ENCODE results near the gene TSACC.
"Not testable (repeated sequence)": the region's sequence is repeated elsewhere in the genome, so short reads cannot be mapped to it uniquely, and the experiment has no call there.

The TSACC gene

DNA sequence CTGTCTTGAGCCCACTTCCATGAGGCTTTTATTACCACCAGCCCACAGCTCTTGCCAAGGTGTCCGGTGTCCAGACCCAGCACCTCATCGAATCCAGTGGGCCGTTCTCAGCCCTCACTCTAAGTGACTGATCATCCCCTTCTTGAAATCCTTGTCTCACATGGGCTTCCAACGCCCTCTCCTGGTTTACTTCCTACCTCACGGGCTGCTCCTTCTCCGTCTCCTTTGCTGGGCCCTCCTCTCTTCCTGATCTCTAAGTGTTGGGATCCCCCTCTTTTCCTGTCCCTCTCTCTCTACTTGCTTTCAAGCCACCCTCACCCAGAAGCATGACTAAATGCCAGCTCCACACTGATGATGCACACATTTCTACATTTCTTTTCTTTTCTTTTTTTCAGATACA is 21.6 kb downstream of the TSACC start:
- Histone ChIP-seq H3K27ac (ENCODE audit: low read depth, low read length) (no peak overlapping the region), H3K36me3 (ENCODE audit: control insufficient read depth in 1 of 2, insufficient read depth in 2 of 2, low read length in 2 of 2) (no peaks in the 10 kb centered on the region), H3K4me1 (ENCODE audit: control insufficient read depth in 1 of 2, insufficient read depth in 2 of 2, low read length in 2 of 2) (peaks cover 5 to 6% of the 10 kb centered on the region in 2 donors), H3K9me3 (ENCODE audit: control insufficient read depth in 1 of 2, low read length in 2 of 2) (no peaks in the 10 kb centered on the region), H3K9ac (ENCODE audit: low read depth in 1 of 2, low read length in 2 of 2) (no peak overlapping the region), H3K4me3 (ENCODE audit: low read depth in 1 of 2, low read length in 2 of 2) (no peak overlapping the region), H3K27me3 (ENCODE audit: control insufficient read depth in 1 of 2, insufficient read depth in 2 of 2, low read length in 2 of 2) (peaks cover 9 to 16% of the 10 kb centered on the region in 2 donors)

DNA sequence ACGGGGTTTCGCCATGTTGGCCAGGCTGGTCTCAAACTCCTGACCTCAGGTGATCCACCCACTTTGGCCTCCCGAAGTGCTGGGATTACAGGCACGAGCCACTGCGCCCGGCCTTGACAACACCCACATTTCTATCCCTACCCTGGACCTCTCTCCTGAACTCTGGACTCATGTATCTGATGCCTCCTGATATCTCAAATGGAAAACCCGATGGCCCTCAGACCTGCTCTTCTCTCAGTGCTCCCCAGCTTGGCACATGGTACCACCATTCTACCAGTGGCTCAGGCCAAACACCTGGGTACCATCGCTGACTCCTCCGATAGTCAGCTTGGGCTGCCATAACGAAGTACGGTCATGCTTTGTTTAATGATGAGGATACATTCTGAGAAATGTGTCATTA is 22.2 kb downstream of the TSACC start:
- H3K4me3 ChIP-seq (ENCODE audit: low read depth in 1 of 2, low read length in 2 of 2) = no peak overlapping the region
- no peaks in the 10 kb centered on the region for H3K36me3 ChIP-seq (ENCODE audit: control insufficient read depth in 1 of 2, insufficient read depth in 2 of 2, low read length in 2 of 2)
- no peak overlapping the region for H3K9ac ChIP-seq (ENCODE audit: low read depth in 1 of 2, low read length in 2 of 2)
- H3K27ac ChIP-seq (ENCODE audit: low read depth, low read length) = no peak overlapping the region
- H3K9me3 ChIP-seq (ENCODE audit: control insufficient read depth in 1 of 2, low read length in 2 of 2) = no peaks in the 10 kb centered on the region
- H3K4me1 ChIP-seq (ENCODE audit: control insufficient read depth in 1 of 2, insufficient read depth in 2 of 2, low read length in 2 of 2) = peaks cover 5 to 6% of the 10 kb centered on the region in 2 donors
- peaks cover 9 to 18% of the 10 kb centered on the region in 2 donors for H3K27me3 ChIP-seq (ENCODE audit: control insufficient read depth in 1 of 2, insufficient read depth in 2 of 2, low read length in 2 of 2)

DNA sequence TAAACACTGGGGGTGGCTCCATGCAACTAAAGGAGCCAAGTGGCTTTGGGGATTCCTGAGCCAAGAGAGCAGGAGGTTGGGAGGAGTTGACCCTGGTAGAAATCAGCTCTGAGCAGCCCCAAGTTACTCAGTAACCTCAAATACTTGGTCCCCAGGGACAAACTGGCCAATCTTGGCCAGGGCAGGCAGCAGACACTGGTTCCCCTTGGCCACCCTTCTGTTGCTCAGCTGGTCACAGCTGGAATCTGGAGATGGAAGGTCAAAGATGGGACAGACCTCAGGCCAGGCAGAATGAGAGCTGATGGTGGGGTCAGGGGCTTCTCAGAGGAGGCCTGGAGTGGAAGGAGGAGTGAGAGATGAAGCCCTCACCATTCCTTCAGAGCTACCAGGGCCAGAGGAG is 27.4 kb downstream of the TSACC start:
- H3K9ac ChIP-seq (ENCODE audit: low read depth in 1 of 2, low read length in 2 of 2) = no peak overlapping the region
- H3K36me3 ChIP-seq (ENCODE audit: control insufficient read depth in 1 of 2, insufficient read depth in 2 of 2, low read length in 2 of 2) = no peaks in the 10 kb centered on the region
- peaks cover 20% of the 10 kb centered on the region in 2 donors for H3K27me3 ChIP-seq (ENCODE audit: control insufficient read depth in 1 of 2, insufficient read depth in 2 of 2, low read length in 2 of 2)
- H3K27ac ChIP-seq (ENCODE audit: low read depth, low read length) = no peak overlapping the region
- peaks cover 0 to 6% of the 10 kb centered on the region in 2 donors for H3K4me1 ChIP-seq (ENCODE audit: control insufficient read depth in 1 of 2, insufficient read depth in 2 of 2, low read length in 2 of 2)
- no peaks in the 10 kb centered on the region for H3K9me3 ChIP-seq (ENCODE audit: control insufficient read depth in 1 of 2, low read length in 2 of 2)
- H3K4me3 ChIP-seq (ENCODE audit: low read depth in 1 of 2, low read length in 2 of 2) = no peak overlapping the region

DNA sequence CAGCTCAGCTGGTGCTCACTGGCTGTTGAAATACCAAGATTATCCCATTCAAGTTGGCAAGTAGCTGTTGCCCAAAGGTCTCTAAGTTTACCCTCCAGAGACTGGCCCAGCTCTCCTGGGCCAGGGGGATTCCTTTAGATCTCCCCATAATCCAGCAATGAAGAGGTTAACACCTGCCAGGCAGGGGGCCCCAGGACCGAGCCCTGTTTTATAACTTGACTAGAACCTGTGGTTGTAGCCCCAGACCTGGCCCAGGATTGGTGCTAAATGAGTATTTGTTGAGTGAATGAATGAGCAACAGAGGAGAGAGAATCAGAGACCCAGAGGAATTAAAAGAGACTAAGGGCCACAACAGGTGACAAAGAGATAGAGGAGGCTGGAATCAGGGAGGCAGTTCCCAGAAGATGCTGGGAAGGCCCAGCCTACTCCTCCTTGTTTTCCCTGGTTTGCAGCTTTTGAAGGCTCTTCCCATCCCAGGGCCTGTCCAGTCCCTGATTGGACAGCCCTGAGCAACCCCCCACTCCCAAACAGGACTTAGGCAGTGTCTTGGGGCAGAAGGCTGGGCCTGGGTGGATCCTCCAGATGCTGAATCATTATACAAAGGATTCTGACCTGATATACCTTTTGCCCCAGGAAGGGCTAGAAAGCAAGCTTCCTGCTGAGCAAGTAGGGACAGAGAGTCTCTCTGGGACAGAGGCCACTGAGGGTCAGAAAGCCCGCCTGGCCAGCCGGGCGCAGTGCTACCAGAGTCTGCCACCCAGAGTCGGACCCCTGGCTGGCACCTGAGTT is 28.2 kb downstream of the TSACC start:
- Histone ChIP-seq H3K4me3 (ENCODE audit: low read depth in 1 of 2, low read length in 2 of 2) (no peak overlapping the region), H3K27me3 (ENCODE audit: control insufficient read depth in 1 of 2, insufficient read depth in 2 of 2, low read length in 2 of 2) (peaks cover 20% of the 10 kb centered on the region in 2 donors), H3K9me3 (ENCODE audit: control insufficient read depth in 1 of 2, low read length in 2 of 2) (no peaks in the 10 kb centered on the region), H3K27ac (ENCODE audit: low read depth, low read length) (no peak overlapping the region), H3K36me3 (ENCODE audit: control insufficient read depth in 1 of 2, insufficient read depth in 2 of 2, low read length in 2 of 2) (no peaks in the 10 kb centered on the region), H3K4me1 (ENCODE audit: control insufficient read depth in 1 of 2, insufficient read depth in 2 of 2, low read length in 2 of 2) (peaks cover 0 to 9% of the 10 kb centered on the region in 2 donors), H3K9ac (ENCODE audit: low read depth in 1 of 2, low read length in 2 of 2) (no peak overlapping the region)

DNA sequence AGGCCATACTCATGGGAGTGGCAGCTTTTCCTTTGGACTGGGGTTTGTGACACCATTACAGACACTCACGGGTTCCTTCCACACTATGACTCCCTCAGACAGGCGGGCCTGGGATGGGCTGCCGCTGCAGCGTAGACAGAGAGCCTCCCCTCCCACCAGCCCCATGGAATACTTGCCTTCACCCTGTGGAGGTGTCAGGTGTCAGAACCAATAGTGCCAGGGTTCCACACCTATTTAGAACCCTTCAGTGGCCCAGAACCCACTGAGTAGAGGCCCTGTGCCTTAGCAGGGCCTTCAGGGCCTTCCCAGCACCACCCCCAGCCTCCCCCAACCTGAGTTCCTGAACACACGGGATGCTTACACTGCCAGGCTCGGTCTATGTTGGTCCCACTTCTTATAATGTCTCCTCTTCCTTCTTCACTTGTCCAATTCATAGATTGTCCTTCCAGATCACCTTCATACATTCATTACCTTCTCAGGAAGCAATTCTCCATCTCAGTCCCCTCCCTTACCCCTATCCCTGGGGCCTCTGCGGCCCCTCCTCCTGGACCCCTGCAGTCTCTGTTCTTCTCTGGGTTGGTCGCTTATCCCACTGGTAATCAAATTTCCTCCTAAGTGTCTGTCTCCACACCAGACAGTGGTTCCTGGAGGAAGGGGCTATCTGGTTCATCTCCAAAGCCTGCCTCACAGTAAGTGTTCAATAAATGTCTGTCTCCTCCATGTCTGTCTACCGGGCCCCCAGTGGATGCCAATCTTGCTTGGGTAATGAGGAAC is 29.2 kb downstream of the TSACC start:
- Histone ChIP-seq H3K36me3 (ENCODE audit: control insufficient read depth in 1 of 2, insufficient read depth in 2 of 2, low read length in 2 of 2) (no peaks in the 10 kb centered on the region), H3K27me3 (ENCODE audit: control insufficient read depth in 1 of 2, insufficient read depth in 2 of 2, low read length in 2 of 2) (peaks cover 20% of the 10 kb centered on the region in 2 donors), H3K27ac (ENCODE audit: low read depth, low read length) (no peak overlapping the region), H3K9ac (ENCODE audit: low read depth in 1 of 2, low read length in 2 of 2) (no peak overlapping the region), H3K4me1 (ENCODE audit: control insufficient read depth in 1 of 2, insufficient read depth in 2 of 2, low read length in 2 of 2) (peaks cover 0 to 11% of the 10 kb centered on the region in 2 donors), H3K4me3 (ENCODE audit: low read depth in 1 of 2, low read length in 2 of 2) (no peak overlapping the region), H3K9me3 (ENCODE audit: control insufficient read depth in 1 of 2, low read length in 2 of 2) (no peaks in the 10 kb centered on the region)

DNA sequence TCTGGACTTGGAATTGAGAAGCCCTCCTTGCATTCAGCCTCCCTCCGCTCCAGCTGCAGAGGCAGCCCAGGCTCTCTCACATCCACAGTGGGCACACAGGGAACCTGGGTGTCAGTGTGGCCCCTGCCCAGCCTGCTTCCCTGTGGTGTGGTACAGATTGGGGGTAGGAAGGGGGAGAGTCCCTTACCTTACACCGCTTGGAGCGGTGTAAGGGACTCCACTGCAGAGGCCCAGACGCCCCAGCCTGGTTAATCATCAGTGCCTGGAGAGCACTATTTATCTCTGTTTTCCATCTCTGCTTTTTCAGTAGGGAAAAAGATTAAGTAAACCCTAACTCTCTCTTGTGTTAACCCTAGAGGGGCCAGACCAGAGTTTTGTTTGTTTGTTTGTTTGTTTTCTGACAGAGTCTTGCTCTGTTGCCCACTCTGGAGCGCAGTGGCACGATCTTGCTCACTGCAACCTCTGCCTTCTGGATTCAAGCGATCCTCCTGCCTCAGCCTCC is 29.9 kb downstream of the TSACC start:
- Histone ChIP-seq H3K4me3 (ENCODE audit: low read depth in 1 of 2, low read length in 2 of 2) (no peak overlapping the region), H3K9me3 (ENCODE audit: control insufficient read depth in 1 of 2, low read length in 2 of 2) (no peaks in the 10 kb centered on the region), H3K36me3 (ENCODE audit: control insufficient read depth in 1 of 2, insufficient read depth in 2 of 2, low read length in 2 of 2) (no peaks in the 10 kb centered on the region), H3K27ac (ENCODE audit: low read depth, low read length) (no peak overlapping the region), H3K27me3 (ENCODE audit: control insufficient read depth in 1 of 2, insufficient read depth in 2 of 2, low read length in 2 of 2) (peaks cover 20% of the 10 kb centered on the region in 2 donors), H3K9ac (ENCODE audit: low read depth in 1 of 2, low read length in 2 of 2) (no peak overlapping the region), H3K4me1 (ENCODE audit: control insufficient read depth in 1 of 2, insufficient read depth in 2 of 2, low read length in 2 of 2) (peaks cover 0 to 11% of the 10 kb centered on the region in 2 donors)

DNA sequence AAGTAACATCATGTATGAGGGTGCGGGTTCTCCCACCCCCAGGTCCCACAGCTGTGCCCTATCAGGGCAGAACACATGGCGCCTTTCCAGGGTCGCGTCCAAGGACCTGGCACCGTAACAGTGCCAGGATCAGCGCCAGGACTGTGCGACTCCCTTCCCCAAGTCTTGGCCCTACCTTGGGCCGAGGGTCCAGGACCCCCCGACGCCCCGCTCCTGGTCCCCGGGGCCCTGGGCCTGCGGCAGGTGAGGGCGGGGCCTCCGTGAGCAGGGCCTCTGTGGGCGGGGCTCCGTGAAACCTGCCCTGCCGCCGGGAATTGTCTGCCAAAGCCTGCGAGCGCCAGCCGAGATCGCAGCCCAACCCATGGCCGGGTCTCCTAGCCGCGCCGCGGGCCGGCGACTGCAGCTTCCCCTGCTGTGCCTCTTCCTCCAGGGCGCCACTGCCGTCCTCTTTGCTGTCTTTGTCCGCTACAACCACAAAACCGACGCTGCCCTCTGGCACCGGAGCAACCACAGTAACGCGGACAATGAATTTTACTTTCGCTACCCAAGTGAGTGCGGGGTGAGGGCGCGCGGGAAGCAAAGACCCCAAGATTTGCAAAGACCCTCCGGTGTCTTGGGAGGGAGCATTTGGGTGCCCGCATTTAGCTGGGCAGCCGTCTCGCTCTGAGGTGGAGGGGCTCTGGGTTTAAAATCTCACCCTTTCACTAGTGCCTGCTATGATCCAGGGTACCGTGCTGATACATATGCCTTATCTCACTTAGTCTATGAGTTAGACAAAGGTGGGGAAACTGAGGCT is 30.8 kb downstream of the TSACC start, which contains the start of gene RHBG:
RHBG (plus strand) TSS at position 323 of the 796 bp plus-strand sequence; CDS start at position 362, 39 bp downstream.
- H3K27me3 ChIP-seq (ENCODE audit: control insufficient read depth in 1 of 2, insufficient read depth in 2 of 2, low read length in 2 of 2) = peaks cover 17% of the 10 kb centered on the region in 2 donors
- no peaks in the 10 kb centered on the region for H3K36me3 ChIP-seq (ENCODE audit: control insufficient read depth in 1 of 2, insufficient read depth in 2 of 2, low read length in 2 of 2)
- H3K4me1 ChIP-seq (ENCODE audit: control insufficient read depth in 1 of 2, insufficient read depth in 2 of 2, low read length in 2 of 2) = peaks cover 0 to 11% of the 10 kb centered on the region in 2 donors
- no peak within 1 kb of the TSS for H3K27ac ChIP-seq (ENCODE audit: low read depth, low read length)
- H3K9me3 ChIP-seq (ENCODE audit: control insufficient read depth in 1 of 2, low read length in 2 of 2) = no peaks in the 10 kb centered on the region
- H3K4me3 ChIP-seq (ENCODE audit: low read depth in 1 of 2, low read length in 2 of 2) = peak within 1 kb of the TSS; percentile 59 to 79
- peak within 1 kb of the TSS; percentile 52 to 69 for H3K9ac ChIP-seq (ENCODE audit: low read depth in 1 of 2, low read length in 2 of 2)

DNA sequence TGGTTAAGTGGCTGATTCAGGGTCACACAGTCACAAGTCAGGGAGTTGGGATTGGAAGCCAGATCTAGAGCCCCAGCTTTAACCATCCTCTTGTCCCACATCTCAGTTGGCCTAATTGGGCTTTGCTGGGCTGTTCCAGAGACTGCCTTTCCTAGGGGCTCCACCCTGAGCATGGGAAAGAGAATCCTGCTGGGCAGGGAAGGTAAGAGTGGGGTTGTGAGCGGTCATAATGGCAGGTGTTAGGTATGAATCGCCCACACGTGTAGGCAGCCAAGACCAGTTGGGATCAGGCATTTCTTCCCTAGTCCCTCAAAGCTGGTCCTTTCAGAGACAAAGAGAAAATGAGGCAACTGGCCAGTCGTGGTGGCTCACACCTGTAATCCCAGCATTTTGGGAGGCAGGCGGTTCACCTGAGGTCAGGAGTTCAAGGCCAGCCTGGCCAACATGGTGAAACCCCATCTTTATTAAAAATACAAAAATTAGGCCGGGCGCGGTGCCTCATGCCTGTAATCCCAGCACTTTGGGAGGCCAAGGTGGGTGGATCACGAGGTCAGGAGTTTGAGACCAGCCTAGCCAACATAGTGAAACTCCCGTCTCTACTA is 31.5 kb downstream of the TSACC start:
- H3K4me1 ChIP-seq (ENCODE audit: control insufficient read depth in 1 of 2, insufficient read depth in 2 of 2, low read length in 2 of 2) = peaks cover 0 to 11% of the 10 kb centered on the region in 2 donors
- not testable (repeated sequence) for H3K27ac ChIP-seq (ENCODE audit: low read depth, low read length)

DNA sequence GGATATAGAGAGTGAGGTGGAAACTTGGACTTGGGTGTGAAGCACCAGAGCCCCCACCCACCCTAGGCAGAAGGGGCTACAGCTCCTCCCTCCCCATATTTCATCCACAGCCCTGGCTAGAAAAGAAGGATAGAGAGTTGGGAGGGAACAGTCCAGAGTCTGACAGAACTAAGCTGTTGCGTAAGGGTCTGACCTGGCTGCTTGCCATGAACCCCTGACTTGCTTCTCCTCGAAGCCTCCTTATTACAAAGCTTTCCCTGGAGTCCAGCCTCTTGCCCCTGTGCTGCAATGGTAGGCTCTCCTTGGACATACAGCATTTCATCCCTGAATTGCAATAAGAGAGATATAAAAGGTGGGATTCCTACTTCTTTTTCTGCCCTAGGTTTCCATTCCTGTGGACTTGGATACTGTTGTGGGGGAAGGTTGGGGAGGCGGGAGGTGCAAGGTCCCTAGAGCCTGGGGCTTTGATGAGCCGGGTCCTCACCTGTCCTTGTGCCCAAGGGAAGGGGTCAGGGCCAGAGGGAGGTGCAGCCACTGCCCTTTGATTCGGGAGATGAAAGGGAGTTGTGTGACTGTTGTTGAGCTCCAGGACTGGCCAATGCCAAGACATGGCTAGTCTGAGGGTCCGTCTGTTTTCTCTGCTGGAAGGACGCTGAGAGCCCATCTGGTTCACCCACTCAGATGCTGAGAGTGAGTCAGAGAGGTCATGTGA is 33.4 kb downstream of the TSACC start:
- Histone ChIP-seq H3K27ac (ENCODE audit: low read depth, low read length) (no peak overlapping the region), H3K27me3 (ENCODE audit: control insufficient read depth in 1 of 2, insufficient read depth in 2 of 2, low read length in 2 of 2) (peaks cover 7 to 10% of the 10 kb centered on the region in 2 donors), H3K9me3 (ENCODE audit: control insufficient read depth in 1 of 2, low read length in 2 of 2) (no peaks in the 10 kb centered on the region), H3K4me1 (ENCODE audit: control insufficient read depth in 1 of 2, insufficient read depth in 2 of 2, low read length in 2 of 2) (peaks cover 0 to 11% of the 10 kb centered on the region in 2 donors), H3K9ac (ENCODE audit: low read depth in 1 of 2, low read length in 2 of 2) (no peak overlapping the region), H3K4me3 (ENCODE audit: low read depth in 1 of 2, low read length in 2 of 2) (no peak overlapping the region), H3K36me3 (ENCODE audit: control insufficient read depth in 1 of 2, insufficient read depth in 2 of 2, low read length in 2 of 2) (no peaks in the 10 kb centered on the region)

More for the DNA sequence above, 31.5 kb downstream of the TSACC start:
- Histone ChIP-seq H3K9ac (ENCODE audit: low read depth in 1 of 2, low read length in 2 of 2) (peak overlapping the region in 1 of 2 donors; percentile 69), H3K27me3 (ENCODE audit: control insufficient read depth in 1 of 2, insufficient read depth in 2 of 2, low read length in 2 of 2) (peaks cover 14 to 15% of the 10 kb centered on the region in 2 donors), H3K4me3 (ENCODE audit: low read depth in 1 of 2, low read length in 2 of 2) (peak overlapping the region; percentile 59 to 79)
- H3K36me3 ChIP-seq (ENCODE audit: control insufficient read depth in 1 of 2, insufficient read depth in 2 of 2, low read length in 2 of 2); H3K9me3 ChIP-seq (ENCODE audit: control insufficient read depth in 1 of 2, low read length in 2 of 2): not testable (repeated sequence)

Measured in duodenal mucosa (tissue), 2 donors.